ENCODE results near the gene TMEM82. TPM values are rescaled to one million over a fixed set of nuclear protein-coding genes. Genes with fewer than 3 reads are reported as not detected.

TMEM82 gene
- total and polyA plus RNA-seq, 2 experiments from 2014 or later = 0.42 TPM; not detected in 1

- DNase-seq (ENCODE audit: low spot score) (no peak), ATAC-seq (no peak)
- Mint-ChIP-seq H3K36me3 (ENCODE audit: low read depth) (0 out of 3 replicates have a peak, but pooled peaks cover 6% of the 10 kb centered on the region), H3K27ac (no peak overlapping the region), H3K9me3 (no peaks in the 10 kb centered on the region), H3K4me3 (no peak overlapping the region), H3K27me3 (ENCODE audit: insufficient read depth, low read depth, poor library complexity) (peaks cover 12% of the 10 kb centered on the region), H3K4me1 (peaks cover 13% of the 10 kb centered on the region)
- TF ChIP-seq JUNB (IDR thresholded peaks at IDR 0.05; ENCODE audit: unreplicated experiment) = no peak
- no peak for TF ChIP-seq CREB1 (CRISPR knock-in tag; IDR thresholded peaks at IDR 0.05; ENCODE audit: low read depth)
- no peak for TF ChIP-seq POLR2AphosphoS5 (IDR thresholded peaks at IDR 0.05; ENCODE audit: low read depth)
- no peak for TF ChIP-seq NANOG (IDR thresholded peaks at IDR 0.05; ENCODE audit: borderline replicate concordance)
- TF ChIP-seq EZH2 (IDR thresholded peaks at IDR 0.05; ENCODE audit: low read depth, unreplicated experiment) = no peak
- no peak for TF ChIP-seq REST (IDR thresholded peaks at IDR 0.05; ENCODE audit: unreplicated experiment)
- no peak for TF ChIP-seq EZH2phosphoT487 (IDR thresholded peaks at IDR 0.05; ENCODE audit: unreplicated experiment)
- Histone ChIP-seq H3F3A (replicated peaks; ENCODE audit: low read depth) (0 out of 2 replicates have a peak, but pooled peaks cover 5% of the 10 kb centered on the region), H2AFZ (no peak overlapping the region), H3K36me3 (ENCODE audit: insufficient read depth) (no peaks in the 10 kb centered on the region), H3K9me2 (ENCODE audit: insufficient read depth) (no peaks in the 10 kb centered on the region), H3K27ac (ENCODE audit: low read depth) (no peak overlapping the region), H3K4me1 (ENCODE audit: insufficient read depth) (0 out of 2 replicates have a peak, but pooled peaks cover 9% of the 10 kb centered on the region), H3K27me3 (ENCODE audit: insufficient read depth) (no peaks in the 10 kb centered on the region), H4K20me1 (replicated peaks; ENCODE audit: insufficient read depth) (no peaks in the 10 kb centered on the region), H3K4me3 (no peak overlapping the region), H3K4me2 (no peak overlapping the region), H3K79me2 (replicated peaks; ENCODE audit: insufficient read depth) (no peaks in the 10 kb centered on the region)
Measured at GRCh38 chr1:15737324-15738319, 4.7 kb upstream of the TMEM82 start.

DNA sequence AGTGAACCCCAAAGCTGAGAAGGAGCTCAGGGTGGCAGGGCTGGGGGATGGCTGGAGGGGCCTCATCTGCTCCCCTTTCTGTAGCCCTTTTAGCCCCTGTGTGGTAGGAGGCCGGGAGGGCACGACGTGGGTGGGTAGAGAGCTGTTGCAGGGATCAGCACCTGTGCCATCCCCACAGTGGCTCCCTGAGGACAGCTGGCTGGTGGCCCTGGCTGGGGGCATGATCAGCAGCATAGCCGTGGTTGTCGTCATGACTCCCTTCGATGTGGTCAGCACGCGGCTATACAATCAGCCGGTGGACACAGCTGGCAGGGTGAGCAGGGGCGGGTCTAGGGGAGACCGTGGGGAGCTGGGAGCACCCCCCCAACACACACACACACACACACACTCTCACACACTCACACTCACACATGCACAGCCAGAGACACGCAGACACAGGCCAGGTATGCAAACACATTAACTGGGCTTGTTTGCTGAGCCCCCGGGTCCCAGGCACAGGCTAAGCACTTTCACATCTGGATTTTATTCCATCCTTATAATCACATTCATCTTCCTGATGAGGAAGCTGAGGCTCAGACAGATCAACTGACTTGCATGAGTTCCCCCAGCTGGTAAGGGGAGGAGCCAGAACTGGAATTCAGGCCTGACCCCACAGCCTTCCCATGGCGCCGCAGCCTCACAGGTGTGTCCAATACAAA, 3.7 kb upstream of the TMEM82 start:
- no peak overlapping the region for H3K4me3 Mint-ChIP-seq
- H3K27me3 Mint-ChIP-seq (ENCODE audit: insufficient read depth, low read depth, poor library complexity) = peaks cover 7% of the 10 kb centered on the region
- H3K4me3 ChIP-seq = no peak overlapping the region
- H3K9me2 ChIP-seq (ENCODE audit: insufficient read depth) = no peaks in the 10 kb centered on the region
- H3K36me3 ChIP-seq (ENCODE audit: insufficient read depth) = no peaks in the 10 kb centered on the region
- H3K27ac Mint-ChIP-seq = no peak overlapping the region
- H3K9me3 Mint-ChIP-seq = no peaks in the 10 kb centered on the region
- H3K4me1 Mint-ChIP-seq = peaks cover 13% of the 10 kb centered on the region
- no peak overlapping the region for H3K4me2 ChIP-seq
- H3K4me1 ChIP-seq (ENCODE audit: insufficient read depth) = 0 out of 2 replicates have a peak, but pooled peaks cover 9% of the 10 kb centered on the region
- DNase-seq (ENCODE audit: low spot score) (no peak), ATAC-seq (no peak)
- no peak overlapping the region for H3K27ac ChIP-seq (ENCODE audit: low read depth)
- H2AFZ ChIP-seq = no peak overlapping the region
- H3K36me3 Mint-ChIP-seq (ENCODE audit: low read depth) = no peaks in the 10 kb centered on the region
- no peaks in the 10 kb centered on the region for H3K79me2 ChIP-seq (replicated peaks; ENCODE audit: insufficient read depth)
- H3F3A ChIP-seq (replicated peaks; ENCODE audit: low read depth) = 0 out of 2 replicates have a peak, but pooled peaks cover 5% of the 10 kb centered on the region
- H4K20me1 ChIP-seq (replicated peaks; ENCODE audit: insufficient read depth) = no peaks in the 10 kb centered on the region
- H3K27me3 ChIP-seq (ENCODE audit: insufficient read depth) = no peaks in the 10 kb centered on the region
- TF ChIP-seq EZH2phosphoT487 (IDR thresholded peaks at IDR 0.05; ENCODE audit: unreplicated experiment) = no peak
- no peak for TF ChIP-seq POLR2AphosphoS5 (IDR thresholded peaks at IDR 0.05; ENCODE audit: low read depth)
- no peak for TF ChIP-seq ZNF331 (CRISPR knock-in tag; IDR thresholded peaks at IDR 0.05; ENCODE audit: low read depth)
- TF ChIP-seq, protein P1, sequence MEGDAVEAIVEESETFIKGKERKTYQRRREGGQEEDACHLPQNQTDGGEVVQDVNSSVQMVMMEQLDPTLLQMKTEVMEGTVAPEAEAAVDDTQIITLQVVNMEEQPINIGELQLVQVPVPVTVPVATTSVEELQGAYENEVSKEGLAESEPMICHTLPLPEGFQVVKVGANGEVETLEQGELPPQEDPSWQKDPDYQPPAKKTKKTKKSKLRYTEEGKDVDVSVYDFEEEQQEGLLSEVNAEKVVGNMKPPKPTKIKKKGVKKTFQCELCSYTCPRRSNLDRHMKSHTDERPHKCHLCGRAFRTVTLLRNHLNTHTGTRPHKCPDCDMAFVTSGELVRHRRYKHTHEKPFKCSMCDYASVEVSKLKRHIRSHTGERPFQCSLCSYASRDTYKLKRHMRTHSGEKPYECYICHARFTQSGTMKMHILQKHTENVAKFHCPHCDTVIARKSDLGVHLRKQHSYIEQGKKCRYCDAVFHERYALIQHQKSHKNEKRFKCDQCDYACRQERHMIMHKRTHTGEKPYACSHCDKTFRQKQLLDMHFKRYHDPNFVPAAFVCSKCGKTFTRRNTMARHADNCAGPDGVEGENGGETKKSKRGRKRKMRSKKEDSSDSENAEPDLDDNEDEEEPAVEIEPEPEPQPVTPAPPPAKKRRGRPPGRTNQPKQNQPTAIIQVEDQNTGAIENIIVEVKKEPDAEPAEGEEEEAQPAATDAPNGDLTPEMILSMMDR (conservative IDR thresholded peaks at IDR 0.05; ENCODE audit: low read depth in 2 of 2) = no peak
- no peak for TF ChIP-seq CREB1 (CRISPR knock-in tag; IDR thresholded peaks at IDR 0.05; ENCODE audit: low read depth)
- no peak for TF ChIP-seq NANOG (IDR thresholded peaks at IDR 0.05; ENCODE audit: borderline replicate concordance)

Data from GM23338 (cell line).